GM23338 (cell line): ENCODE measurements around the gene AGPAT3. TPM values are rescaled to one million over a fixed set of nuclear protein-coding genes. Genes with fewer than 3 reads are reported as not detected.

Experiments used
- CREB1 ChIP-seq: fragments of 250-450 bp; sonication (Bioruptor Pico); IDR thresholded peaks from 2 replicates; pipeline ENCODE4 v1.5.0; 2020; ENCODE audit warnings: low read depth, mild to moderate bottlenecking, moderate library complexity
- JUNB ChIP-seq: IDR thresholded peaks from one replicate; pipeline ENCODE4 v1.6.1; 2016; ENCODE audit warnings: antibody characterized with exemption; ENCODE audit not compliant: unreplicated experiment
- NANOG ChIP-seq: IDR thresholded peaks from 2 replicates; pipeline ENCODE4 v1.6.1; 2016; ENCODE audit warnings: antibody characterized with exemption, borderline replicate concordance
- POLR2AphosphoS5 ChIP-seq: IDR thresholded peaks from 2 replicates; pipeline ENCODE4 v1.6.1; 2016; ENCODE audit warnings: antibody characterized with exemption, low read depth
- STAT1 ChIP-seq: IDR thresholded peaks from one replicate; pipeline ENCODE4 v1.6.1; 2016; ENCODE audit warnings: antibody characterized with exemption; ENCODE audit not compliant: unreplicated experiment
- ZNF114 ChIP-seq: fragments of 250-450 bp; sonication (Bioruptor Pico); IDR thresholded peaks from 2 replicates; pipeline ENCODE4 v1.5.0; 2020; ENCODE audit warnings: mild to moderate bottlenecking, moderate library complexity
- polyA plus RNA-seq: library from polyadenylated mRNA; unstranded; fragments of >200 nt; fragmentation: Nextera tagmentation; extraction: Ambion mirVana; gene quantifications from 2 replicates; pipeline ENCODE4 v1.2.1, GENCODE V29; 2016
- total RNA-seq: library from RNA; depleted of rRNA; stranded (reverse); fragments of >200 nt; shearing (Covaris generic); gene quantifications from 2 replicates; pipeline ENCODE4 v1.2.3, GENCODE V29; 2014
- TF ChIP-seq, protein P1 (sequence below): fragments of 250-450 bp; sonication (Bioruptor Pico); IDR thresholded peaks from 2 replicates; pipeline ENCODE4 v1.5.0; 2020; ENCODE audit warnings: mild to moderate bottlenecking, moderate library complexity
- TF ChIP-seq, protein P2 (sequence below): IDR thresholded peaks from 2 replicates; pipeline ENCODE4 v1.6.1; 2016; ENCODE audit warnings: antibody characterized with exemption
- TF ChIP-seq, protein P3 (sequence below), 2 experiments: fragments of 200-600 bp in 1 of 2; sonication (generic) in 1 of 2; conservative IDR thresholded peaks; 2 replicates each; pipeline versions ENCODE4 v1.5.1 to v1.6.1; 2016 to 2017; ENCODE audit warnings: antibody characterized with exemption in 2 of 2, low read depth in 2 of 2, mild to moderate bottlenecking in 2 of 2, moderate library complexity in 1 of 2

Gene AGPAT3
- total and polyA plus RNA-seq, 2 experiments from 2014 or later = 2.1 to 6.1 TPM

DNA sequence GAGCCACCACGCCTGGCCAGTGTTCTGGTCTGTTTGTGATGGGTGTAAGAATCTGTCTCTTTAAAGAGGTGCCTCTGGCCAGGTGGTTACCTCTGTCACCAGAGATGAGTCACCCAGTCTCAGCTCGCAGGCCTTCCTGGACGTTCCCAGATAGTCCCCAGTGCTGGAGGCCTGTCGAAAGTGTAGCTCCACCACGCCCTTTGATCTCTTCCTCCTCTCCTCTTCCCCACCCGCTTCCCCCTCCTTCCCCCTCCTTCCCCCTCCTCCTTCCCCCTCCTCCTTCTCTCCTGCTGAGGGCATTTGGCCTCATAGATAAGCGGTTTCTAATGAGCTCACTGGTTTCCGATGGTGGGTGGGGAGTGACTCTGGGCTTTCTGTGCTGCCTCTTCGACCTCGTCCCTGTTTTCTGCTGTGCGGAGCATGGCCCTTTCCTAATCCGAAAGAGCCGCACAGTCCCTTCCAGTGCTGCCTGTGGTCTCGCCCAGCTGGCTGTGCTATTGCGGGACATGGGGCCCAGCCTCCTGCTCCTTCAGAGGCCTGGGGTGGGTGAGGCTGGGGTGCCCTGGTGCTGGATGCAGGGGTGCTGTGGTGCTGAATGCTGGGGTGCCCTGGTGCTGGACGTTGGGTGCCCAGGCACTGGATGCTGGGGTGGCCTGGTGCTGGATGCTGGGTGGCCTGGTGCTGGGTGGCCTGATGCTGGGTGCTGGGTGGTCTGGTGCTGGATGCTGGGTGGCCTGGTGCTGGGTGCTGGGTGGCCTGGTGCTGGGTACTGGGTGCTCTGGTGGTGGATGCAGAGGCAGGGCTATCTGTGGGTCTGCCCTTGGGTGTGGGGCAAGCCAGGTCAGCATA lies 19.2 kb downstream of the AGPAT3 start (continued):
- TF ChIP-seq, protein P1, sequence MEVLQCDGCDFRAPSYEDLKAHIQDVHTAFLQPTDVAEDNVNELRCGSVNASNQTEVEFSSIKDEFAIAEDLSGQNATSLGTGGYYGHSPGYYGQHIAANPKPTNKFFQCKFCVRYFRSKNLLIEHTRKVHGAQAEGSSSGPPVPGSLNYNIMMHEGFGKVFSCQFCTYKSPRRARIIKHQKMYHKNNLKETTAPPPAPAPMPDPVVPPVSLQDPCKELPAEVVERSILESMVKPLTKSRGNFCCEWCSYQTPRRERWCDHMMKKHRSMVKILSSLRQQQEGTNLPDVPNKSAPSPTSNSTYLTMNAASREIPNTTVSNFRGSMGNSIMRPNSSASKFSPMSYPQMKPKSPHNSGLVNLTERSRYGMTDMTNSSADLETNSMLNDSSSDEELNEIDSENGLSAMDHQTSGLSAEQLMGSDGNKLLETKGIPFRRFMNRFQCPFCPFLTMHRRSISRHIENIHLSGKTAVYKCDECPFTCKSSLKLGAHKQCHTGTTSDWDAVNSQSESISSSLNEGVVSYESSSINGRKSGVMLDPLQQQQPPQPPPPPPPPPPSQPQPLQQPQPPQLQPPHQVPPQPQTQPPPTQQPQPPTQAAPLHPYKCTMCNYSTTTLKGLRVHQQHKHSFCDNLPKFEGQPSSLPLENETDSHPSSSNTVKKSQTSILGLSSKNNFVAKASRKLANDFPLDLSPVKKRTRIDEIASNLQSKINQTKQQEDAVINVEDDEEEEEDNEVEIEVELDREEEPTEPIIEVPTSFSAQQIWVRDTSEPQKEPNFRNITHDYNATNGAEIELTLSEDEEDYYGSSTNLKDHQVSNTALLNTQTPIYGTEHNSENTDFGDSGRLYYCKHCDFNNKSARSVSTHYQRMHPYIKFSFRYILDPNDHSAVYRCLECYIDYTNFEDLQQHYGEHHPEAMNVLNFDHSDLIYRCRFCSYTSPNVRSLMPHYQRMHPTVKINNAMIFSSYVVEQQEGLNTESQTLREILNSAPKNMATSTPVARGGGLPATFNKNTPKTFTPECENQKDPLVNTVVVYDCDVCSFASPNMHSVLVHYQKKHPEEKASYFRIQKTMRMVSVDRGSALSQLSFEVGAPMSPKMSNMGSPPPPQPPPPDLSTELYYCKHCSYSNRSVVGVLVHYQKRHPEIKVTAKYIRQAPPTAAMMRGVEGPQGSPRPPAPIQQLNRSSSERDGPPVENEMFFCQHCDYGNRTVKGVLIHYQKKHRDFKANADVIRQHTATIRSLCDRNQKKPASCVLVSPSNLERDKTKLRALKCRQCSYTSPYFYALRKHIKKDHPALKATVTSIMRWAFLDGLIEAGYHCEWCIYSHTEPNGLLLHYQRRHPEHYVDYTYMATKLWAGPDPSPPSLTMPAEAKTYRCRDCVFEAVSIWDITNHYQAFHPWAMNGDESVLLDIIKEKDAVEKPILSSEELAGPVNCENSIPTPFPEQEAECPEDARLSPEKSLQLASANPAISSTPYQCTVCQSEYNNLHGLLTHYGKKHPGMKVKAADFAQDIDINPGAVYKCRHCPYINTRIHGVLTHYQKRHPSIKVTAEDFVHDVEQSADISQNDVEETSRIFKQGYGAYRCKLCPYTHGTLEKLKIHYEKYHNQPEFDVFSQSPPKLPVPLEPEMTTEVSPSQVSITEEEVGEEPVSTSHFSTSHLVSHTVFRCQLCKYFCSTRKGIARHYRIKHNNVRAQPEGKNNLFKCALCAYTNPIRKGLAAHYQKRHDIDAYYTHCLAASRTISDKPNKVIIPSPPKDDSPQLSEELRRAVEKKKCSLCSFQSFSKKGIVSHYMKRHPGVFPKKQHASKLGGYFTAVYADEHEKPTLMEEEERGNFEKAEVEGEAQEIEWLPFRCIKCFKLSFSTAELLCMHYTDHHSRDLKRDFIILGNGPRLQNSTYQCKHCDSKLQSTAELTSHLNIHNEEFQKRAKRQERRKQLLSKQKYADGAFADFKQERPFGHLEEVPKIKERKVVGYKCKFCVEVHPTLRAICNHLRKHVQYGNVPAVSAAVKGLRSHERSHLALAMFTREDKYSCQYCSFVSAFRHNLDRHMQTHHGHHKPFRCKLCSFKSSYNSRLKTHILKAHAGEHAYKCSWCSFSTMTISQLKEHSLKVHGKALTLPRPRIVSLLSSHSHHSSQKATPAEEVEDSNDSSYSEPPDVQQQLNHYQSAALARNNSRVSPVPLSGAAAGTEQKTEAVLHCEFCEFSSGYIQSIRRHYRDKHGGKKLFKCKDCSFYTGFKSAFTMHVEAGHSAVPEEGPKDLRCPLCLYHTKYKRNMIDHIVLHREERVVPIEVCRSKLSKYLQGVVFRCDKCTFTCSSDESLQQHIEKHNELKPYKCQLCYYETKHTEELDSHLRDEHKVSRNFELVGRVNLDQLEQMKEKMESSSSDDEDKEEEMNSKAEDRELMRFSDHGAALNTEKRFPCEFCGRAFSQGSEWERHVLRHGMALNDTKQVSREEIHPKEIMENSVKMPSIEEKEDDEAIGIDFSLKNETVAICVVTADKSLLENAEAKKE (CRISPR knock-in tag) = no peak
- TF ChIP-seq POLR2AphosphoS5 (no peak), CREB1 (CRISPR knock-in tag) (no peak), ZNF114 (CRISPR knock-in tag) (no peak), STAT1 (no peak), NANOG (no peak), JUNB (no peak)
- TF ChIP-seq, protein P2, sequence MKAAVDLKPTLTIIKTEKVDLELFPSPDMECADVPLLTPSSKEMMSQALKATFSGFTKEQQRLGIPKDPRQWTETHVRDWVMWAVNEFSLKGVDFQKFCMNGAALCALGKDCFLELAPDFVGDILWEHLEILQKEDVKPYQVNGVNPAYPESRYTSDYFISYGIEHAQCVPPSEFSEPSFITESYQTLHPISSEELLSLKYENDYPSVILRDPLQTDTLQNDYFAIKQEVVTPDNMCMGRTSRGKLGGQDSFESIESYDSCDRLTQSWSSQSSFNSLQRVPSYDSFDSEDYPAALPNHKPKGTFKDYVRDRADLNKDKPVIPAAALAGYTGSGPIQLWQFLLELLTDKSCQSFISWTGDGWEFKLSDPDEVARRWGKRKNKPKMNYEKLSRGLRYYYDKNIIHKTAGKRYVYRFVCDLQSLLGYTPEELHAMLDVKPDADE = no peak
- TF ChIP-seq, protein P3, sequence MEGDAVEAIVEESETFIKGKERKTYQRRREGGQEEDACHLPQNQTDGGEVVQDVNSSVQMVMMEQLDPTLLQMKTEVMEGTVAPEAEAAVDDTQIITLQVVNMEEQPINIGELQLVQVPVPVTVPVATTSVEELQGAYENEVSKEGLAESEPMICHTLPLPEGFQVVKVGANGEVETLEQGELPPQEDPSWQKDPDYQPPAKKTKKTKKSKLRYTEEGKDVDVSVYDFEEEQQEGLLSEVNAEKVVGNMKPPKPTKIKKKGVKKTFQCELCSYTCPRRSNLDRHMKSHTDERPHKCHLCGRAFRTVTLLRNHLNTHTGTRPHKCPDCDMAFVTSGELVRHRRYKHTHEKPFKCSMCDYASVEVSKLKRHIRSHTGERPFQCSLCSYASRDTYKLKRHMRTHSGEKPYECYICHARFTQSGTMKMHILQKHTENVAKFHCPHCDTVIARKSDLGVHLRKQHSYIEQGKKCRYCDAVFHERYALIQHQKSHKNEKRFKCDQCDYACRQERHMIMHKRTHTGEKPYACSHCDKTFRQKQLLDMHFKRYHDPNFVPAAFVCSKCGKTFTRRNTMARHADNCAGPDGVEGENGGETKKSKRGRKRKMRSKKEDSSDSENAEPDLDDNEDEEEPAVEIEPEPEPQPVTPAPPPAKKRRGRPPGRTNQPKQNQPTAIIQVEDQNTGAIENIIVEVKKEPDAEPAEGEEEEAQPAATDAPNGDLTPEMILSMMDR (conservative IDR thresholded peaks at IDR 0.05; ENCODE audit: low read depth in 2 of 2) = no peak
